Kidney (tissue), 14 donors: ENCODE data around the gene NEDD9. TPM values are rescaled to one million over a fixed set of nuclear protein-coding genes. Genes with fewer than 3 reads are reported as not detected.
A peak's percentile ranks its signal among the peaks of the same experiment; 100 is the strongest.

Source experiments
- DNase-seq, 5 donors: peaks; one replicate each; pipeline ENCODE4 v3.0.0-alpha.2; 2013 to 2020
- FAIRE-seq: peaks from 2 replicates; lab custom pipeline; 2012; peaks lifted over from hg19 to GRCh38; lab: Jason Lieb, UNC
- H3K27ac ChIP-seq, 2 donors: one replicate each; pipeline ENCODE4 v1.7.0; 2013; ENCODE audit warnings: low read depth in 2 of 2, low read length in 2 of 2, inconsistent platforms in 1 of 2
- H3K27me3 ChIP-seq: one replicate; pipeline ENCODE4 v1.7.1; 2013; ENCODE audit warnings: low read length, inconsistent platforms; ENCODE audit not compliant: control insufficient read depth, insufficient read depth
- H3K36me3 ChIP-seq, 3 donors: one replicate each; pipeline versions ENCODE4 v1.7.0 to v1.7.1; 2013; ENCODE audit warnings: low read length in 3 of 3, control low read depth in 1 of 3, inconsistent platforms in 1 of 3; ENCODE audit not compliant: insufficient read depth in 3 of 3, control insufficient read depth in 2 of 3
- H3K4me1 ChIP-seq, 3 donors: one replicate each; pipeline versions ENCODE4 v1.7.0 to v1.7.1; 2013; ENCODE audit warnings: low read length in 3 of 3, inconsistent platforms in 1 of 3, low read depth in 1 of 3; ENCODE audit not compliant: control insufficient read depth in 2 of 3, insufficient read depth in 2 of 3
- H3K4me3 ChIP-seq, 3 donors: one replicate each; pipeline versions ENCODE4 v1.7.0 to v1.8.1; 2013; ENCODE audit warnings: low read length in 3 of 3, control low read depth in 1 of 3, inconsistent platforms in 1 of 3
- H3K9ac ChIP-seq, 3 donors: one replicate each; pipeline versions ENCODE4 v1.7.0 to v1.7.1; 2013; ENCODE audit warnings: low read length in 3 of 3, control low read depth in 1 of 3, inconsistent platforms in 1 of 3
- H3K9me3 ChIP-seq, 3 donors: one replicate each; pipeline versions ENCODE4 v1.7.0 to v1.7.1; 2013; ENCODE audit warnings: low read length in 3 of 3, control low read depth in 1 of 3, inconsistent platforms in 1 of 3; ENCODE audit not compliant: control insufficient read depth in 2 of 3, insufficient read depth in 1 of 3
- CTCF ChIP-seq: IDR thresholded peaks from 3 replicates; pipeline ENCODE4 v1.5.1; 2012; ENCODE audit warnings: mild to moderate bottlenecking, moderate library complexity, borderline replicate concordance; ENCODE audit not compliant: insufficient read depth; ENCODE audit errors: extremely low read depth
- intact Hi-C: fragments of 100-400 bp; cut with DNase I; formaldehyde crosslinking; loops from one replicate; pipeline ENCODE4 v1.11.1; 2022
- polyA plus RNA-seq: library from polyadenylated mRNA; stranded (reverse); fragments of 350-450 nt; fragmentation: Illumina TruSeq; extraction: RNeasy Lipid Tissue Mini Kit (QIAGEN cat#74804); gene quantifications from one replicate; pipeline ENCODE4 v1.2.3, GENCODE V29; 2014; ENCODE audit warnings: low read depth, low replicate concordance; ENCODE audit not compliant: insufficient read depth
- total RNA-seq: library from RNA; stranded (reverse); fragmentation: NEBNext Ultra II Directional; extraction: Animal tissue kit (Norgen Biotek cat#: 25700); gene quantifications from one replicate; pipeline ENCODE4 v1.2.1, GENCODE V29; 2021
- donor health status: control.
- donor health status: control.
- donor health status: control.
- donor health status: control.
- donor health status: control.
- donor health status: DM: yes; HTN: yes; CAD: no.
- donor health status: Normal renal cell carcinoma (clear cell type).

The NEDD9 gene
- total and polyA plus RNA-seq, 2 donors from 2014 or later = 19.2 to 101 TPM

- no peak for FAIRE-seq
- Histone ChIP-seq H3K9me3 (no peaks in the 10 kb centered on the region), H3K36me3 (no peaks in the 10 kb centered on the region), H3K4me3 (peak overlapping the region; percentile 85 to 93 (median 91)), H3K4me1 (peaks cover 3 to 22% (median 9%) of the 10 kb centered on the region in 3 donors), H3K27me3 (no peaks in the 10 kb centered on the region), H3K27ac (peak overlapping the region; percentile 89 to 92), H3K9ac (peak overlapping the region; percentile 75 to 99 (median 95))
- intact Hi-C loops = no loop called here
- DNase-seq = no peak
- TF ChIP-seq CTCF = no peak
Measured at GRCh38 chr6:11230158-11231107, 2.0 kb downstream of the NEDD9 start.

GRCh38 chr6:11229655-11230046 is 2.8 kb downstream of the NEDD9 start:
- DNase-seq (peak in 1 of 5 donors; percentile 57), FAIRE-seq (no peak)
- peak overlapping the region; percentile 71 to 99 (median 95) for H3K9ac ChIP-seq
- H3K4me1 ChIP-seq = peaks cover 3 to 24% (median 13%) of the 10 kb centered on the region in 3 donors
- peak overlapping the region; percentile 85 to 93 (median 91) for H3K4me3 ChIP-seq
- H3K9me3 ChIP-seq = no peaks in the 10 kb centered on the region
- no peaks in the 10 kb centered on the region for H3K36me3 ChIP-seq
- H3K27ac ChIP-seq = peak overlapping the region; percentile 89 to 92
- no peaks in the 10 kb centered on the region for H3K27me3 ChIP-seq
- intact Hi-C loops = no loop called here
- no peak for TF ChIP-seq CTCF

- Histone ChIP-seq H3K9me3 (no peaks in the 10 kb centered on the region), H3K9ac (peak overlapping the region; percentile 71 to 99 (median 95)), H3K4me3 (peak overlapping the region; percentile 85 to 93 (median 91)), H3K36me3 (no peaks in the 10 kb centered on the region), H3K27ac (peak overlapping the region; percentile 89 to 92), H3K4me1 (peaks cover 3 to 27% (median 18%) of the 10 kb centered on the region in 3 donors), H3K27me3 (no peaks in the 10 kb centered on the region)
- TF ChIP-seq CTCF = no peak
- FAIRE-seq (no peak), DNase-seq (peak; percentile 40 to 72 (median 70))
- intact Hi-C loops = no loop called here
Measured at GRCh38 chr6:11228935-11229654, 3.4 kb downstream of the NEDD9 start.
